Epithelial cell of proximal tubule (primary cell): Measurements from ENCODE around the gene LRRTM4. TPM values are rescaled to one million over a fixed set of nuclear protein-coding genes. Genes with fewer than 3 reads are reported as not detected.

Experiments used
- DNase-seq: peaks from one replicate; pipeline ENCODE4 v3.0.0-alpha.2; 2011; ENCODE audit warnings: low read depth
- H3K4me3 ChIP-seq: 2 replicates; pipeline ENCODE4 v1.5.1; 2011; ENCODE audit warnings: low read depth, mild to moderate bottlenecking, low read length
- total RNA-seq: library from RNA; depleted of rRNA; stranded (reverse); fragments of >200 nt; gene quantifications from 2 replicates; pipeline ENCODE4 v1.2.3, GENCODE V29; 2015
- TF ChIP-seq, protein P1 (sequence below): conservative IDR thresholded peaks from 2 replicates; pipeline ENCODE4 v1.5.1; 2012; ENCODE audit warnings: low read depth, mild to moderate bottlenecking, low read length

The LRRTM4 gene
- total RNA-seq, 1 donor from 2014 or later: not detected

GRCh38 chr2:76998704-76999103 lies 523.5 kb downstream of the LRRTM4 start:
- DNase-seq: no peak
- H3K4me3 ChIP-seq: no peak overlapping the region
- TF ChIP-seq, protein P1, sequence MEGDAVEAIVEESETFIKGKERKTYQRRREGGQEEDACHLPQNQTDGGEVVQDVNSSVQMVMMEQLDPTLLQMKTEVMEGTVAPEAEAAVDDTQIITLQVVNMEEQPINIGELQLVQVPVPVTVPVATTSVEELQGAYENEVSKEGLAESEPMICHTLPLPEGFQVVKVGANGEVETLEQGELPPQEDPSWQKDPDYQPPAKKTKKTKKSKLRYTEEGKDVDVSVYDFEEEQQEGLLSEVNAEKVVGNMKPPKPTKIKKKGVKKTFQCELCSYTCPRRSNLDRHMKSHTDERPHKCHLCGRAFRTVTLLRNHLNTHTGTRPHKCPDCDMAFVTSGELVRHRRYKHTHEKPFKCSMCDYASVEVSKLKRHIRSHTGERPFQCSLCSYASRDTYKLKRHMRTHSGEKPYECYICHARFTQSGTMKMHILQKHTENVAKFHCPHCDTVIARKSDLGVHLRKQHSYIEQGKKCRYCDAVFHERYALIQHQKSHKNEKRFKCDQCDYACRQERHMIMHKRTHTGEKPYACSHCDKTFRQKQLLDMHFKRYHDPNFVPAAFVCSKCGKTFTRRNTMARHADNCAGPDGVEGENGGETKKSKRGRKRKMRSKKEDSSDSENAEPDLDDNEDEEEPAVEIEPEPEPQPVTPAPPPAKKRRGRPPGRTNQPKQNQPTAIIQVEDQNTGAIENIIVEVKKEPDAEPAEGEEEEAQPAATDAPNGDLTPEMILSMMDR: no peak

- no peak for DNase-seq
- TF ChIP-seq, protein P1: no peak
- H3K4me3 ChIP-seq: no peak overlapping the region
These were observed 524.0 kb downstream of the LRRTM4 start for GRCh38 chr2:76998152-76998551.

- DNase-seq: no peak
- H3K4me3 ChIP-seq: no peak overlapping the region
- TF ChIP-seq, protein P1: no peak
These were observed 524.9 kb downstream of the LRRTM4 start for GRCh38 chr2:76997296-76997695.

DNA sequence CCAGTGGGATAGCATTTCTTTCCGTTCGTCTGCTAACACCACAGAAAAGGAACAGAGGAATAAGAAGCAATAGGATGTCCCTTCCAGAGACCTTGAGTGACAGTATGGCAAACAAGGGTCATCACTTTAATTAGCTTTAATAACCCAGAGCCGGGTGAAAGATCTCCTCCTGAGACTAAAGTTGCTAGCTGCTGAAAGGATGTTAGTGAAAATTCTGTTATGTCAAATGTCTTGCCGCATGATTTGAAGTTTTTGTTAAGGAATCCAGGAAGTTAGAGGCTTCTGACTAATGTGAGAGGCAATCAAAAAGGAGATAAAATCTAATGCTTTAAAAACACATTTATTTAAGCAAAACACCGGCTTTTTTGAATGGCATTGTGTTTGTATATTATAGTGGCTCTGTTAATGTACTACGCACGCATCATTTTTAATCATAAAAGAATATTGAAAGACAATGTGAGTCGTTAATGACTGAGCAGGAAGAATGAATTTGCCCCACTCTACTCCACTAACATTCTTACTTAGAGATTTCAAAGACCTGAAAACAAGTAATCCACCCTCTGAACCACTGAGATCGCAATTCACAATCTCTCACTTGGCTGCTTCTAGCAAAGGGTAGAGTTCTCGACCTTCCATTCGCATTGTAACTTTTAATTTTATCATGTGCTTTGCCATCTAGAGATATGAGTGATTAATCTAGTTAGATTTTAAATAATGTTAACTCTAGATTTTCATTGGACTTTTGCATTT lies 536.6 kb downstream of the LRRTM4 start:
- no peak for DNase-seq
- H3K4me3 ChIP-seq: no peak overlapping the region
- TF ChIP-seq, protein P1: no peak

DNA sequence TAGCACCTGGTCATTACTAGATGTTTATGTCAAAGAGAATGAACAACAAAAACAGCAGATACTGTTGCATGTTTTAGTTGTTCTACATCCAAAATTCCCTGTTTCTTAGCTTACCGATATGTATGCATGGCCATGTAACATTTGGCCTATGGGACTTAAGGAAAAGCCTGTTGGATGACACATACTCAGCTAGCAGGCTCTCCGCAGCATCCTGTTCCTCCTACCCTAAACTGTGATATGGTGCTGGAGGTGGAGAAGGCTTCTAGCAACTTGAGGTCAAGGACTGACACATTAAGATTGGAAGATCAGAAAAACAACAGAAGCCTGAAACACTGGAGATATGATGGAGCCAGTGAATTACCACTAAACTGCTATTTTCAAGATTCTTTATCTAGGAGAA lies 537.8 kb downstream of the LRRTM4 start:
- H3K4me3 ChIP-seq: no peak overlapping the region
- no peak for DNase-seq
- TF ChIP-seq, protein P1: no peak

- no peak for DNase-seq
- H3K4me3 ChIP-seq: no peak overlapping the region
- TF ChIP-seq, protein P1: no peak
These were observed 541.9 kb downstream of the LRRTM4 start for GRCh38 chr2:76980067-76980787.
